Ascending aorta (tissue), 2 donors: ENCODE results near the gene COL20A1. TPM values are rescaled to one million over a fixed set of nuclear protein-coding genes. Genes with fewer than 3 reads are reported as not detected.

Experiments
- DNase-seq, 2 donors: peaks; one replicate each; pipeline ENCODE4 v3.0.0-alpha.2; 2019; ENCODE audit warnings: low spot score in 2 of 2
- H3K27ac ChIP-seq, 2 donors: fragments of 200-600 bp; sonication (generic); one replicate each; pipeline ENCODE4 v1.5.1; 2016 to 2017; ENCODE audit warnings: mild to moderate bottlenecking in 1 of 2
- H3K27me3 ChIP-seq: fragments of 200-600 bp; sonication (generic); one replicate; pipeline ENCODE4 v1.5.1; 2017
- H3K36me3 ChIP-seq, 2 donors: fragments of 200-600 bp; sonication (generic); one replicate each; pipeline ENCODE4 v1.5.1; 2016
- H3K4me1 ChIP-seq, 2 donors: fragments of 200-600 bp; sonication (generic); one replicate each; pipeline ENCODE4 v1.5.1; 2016 to 2017; ENCODE audit warnings: mild to moderate bottlenecking in 1 of 2
- H3K4me3 ChIP-seq, 2 donors: fragments of 200-600 bp; sonication (generic); one replicate each; pipeline ENCODE4 v1.5.1; 2016 to 2017; ENCODE audit warnings: mild to moderate bottlenecking in 1 of 2
- H3K9me3 ChIP-seq, 2 donors: fragments of 200-600 bp; sonication (generic); one replicate each; pipeline ENCODE4 v1.5.1; 2016
- intact Hi-C: fragments of 100-400 bp; cut with DNase I; formaldehyde crosslinking; loops from one replicate; pipeline ENCODE4 v1.15.1; 2023
- total RNA-seq: library from RNA; depleted of rRNA; stranded (reverse); fragments of >200 nt; gene quantifications from one replicate; pipeline ENCODE4 v1.1.0, GENCODE V29; 2016
- TF ChIP-seq, protein P1 (sequence below), 3 experiments: fragments of 200-600 bp in 2 of 3; fragments of 450-650 bp in 1 of 3; sonication (generic) in 2 of 3; IDR thresholded peaks; one replicate each; pipeline ENCODE4 v1.5.1; 2016 to 2019; ENCODE audit warnings: antibody characterized with exemption in 3 of 3, mild to moderate bottlenecking in 1 of 3, moderate library complexity in 1 of 3

The COL20A1 gene
- total RNA-seq, 1 donor from 2014 or later = not detected

DNA sequence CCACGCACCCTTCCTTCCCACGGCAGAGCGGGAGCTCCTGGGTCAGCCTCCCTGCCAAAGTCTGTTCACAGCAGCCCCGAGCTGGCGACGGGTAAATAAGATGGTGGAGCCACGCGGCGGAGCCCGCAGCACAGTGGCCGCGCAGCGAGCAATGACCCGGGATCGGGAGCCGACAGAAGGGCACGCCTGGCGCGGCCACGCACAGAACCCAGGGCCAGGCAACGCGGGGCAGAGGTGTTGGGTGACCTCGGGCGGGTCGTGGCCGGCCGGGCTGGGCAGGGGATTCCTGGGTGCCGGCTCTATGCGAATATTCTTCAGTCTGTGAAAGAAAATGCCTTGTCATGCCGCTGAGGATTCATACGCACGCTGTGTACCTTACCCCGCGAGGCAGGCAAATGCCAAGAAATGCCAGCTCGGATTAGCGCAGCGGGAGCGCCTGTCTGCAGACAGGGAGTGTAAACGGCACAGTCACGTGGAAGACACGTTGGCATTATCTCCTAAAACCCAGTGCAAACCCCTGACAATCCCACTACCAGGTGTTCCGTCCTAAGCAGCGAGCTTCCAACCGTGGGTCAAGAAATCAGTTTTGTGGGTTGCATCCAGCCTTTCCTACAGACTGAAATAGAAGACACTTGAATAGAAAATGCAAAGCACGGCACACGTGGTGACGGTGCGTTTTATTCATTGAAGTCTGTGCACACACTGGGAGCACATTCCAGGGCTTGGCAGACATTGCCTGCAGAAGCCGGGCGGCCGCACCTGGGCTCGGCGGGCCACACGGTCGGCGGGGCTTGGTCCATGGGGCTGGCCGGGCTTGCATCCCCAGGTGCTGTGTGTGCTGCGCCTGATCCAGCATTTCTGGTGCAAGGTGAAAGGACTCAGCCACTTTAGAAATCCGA lies 49.8 kb downstream of the COL20A1 start:
- no peaks in the 10 kb centered on the region for H3K27me3 ChIP-seq
- intact Hi-C loops = no loop called here
- H3K36me3 ChIP-seq = no peaks in the 10 kb centered on the region
- TF ChIP-seq, protein P1, sequence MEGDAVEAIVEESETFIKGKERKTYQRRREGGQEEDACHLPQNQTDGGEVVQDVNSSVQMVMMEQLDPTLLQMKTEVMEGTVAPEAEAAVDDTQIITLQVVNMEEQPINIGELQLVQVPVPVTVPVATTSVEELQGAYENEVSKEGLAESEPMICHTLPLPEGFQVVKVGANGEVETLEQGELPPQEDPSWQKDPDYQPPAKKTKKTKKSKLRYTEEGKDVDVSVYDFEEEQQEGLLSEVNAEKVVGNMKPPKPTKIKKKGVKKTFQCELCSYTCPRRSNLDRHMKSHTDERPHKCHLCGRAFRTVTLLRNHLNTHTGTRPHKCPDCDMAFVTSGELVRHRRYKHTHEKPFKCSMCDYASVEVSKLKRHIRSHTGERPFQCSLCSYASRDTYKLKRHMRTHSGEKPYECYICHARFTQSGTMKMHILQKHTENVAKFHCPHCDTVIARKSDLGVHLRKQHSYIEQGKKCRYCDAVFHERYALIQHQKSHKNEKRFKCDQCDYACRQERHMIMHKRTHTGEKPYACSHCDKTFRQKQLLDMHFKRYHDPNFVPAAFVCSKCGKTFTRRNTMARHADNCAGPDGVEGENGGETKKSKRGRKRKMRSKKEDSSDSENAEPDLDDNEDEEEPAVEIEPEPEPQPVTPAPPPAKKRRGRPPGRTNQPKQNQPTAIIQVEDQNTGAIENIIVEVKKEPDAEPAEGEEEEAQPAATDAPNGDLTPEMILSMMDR (IDR thresholded peaks at IDR 0.05) = no peak
- DNase-seq = no peak
- H3K27ac ChIP-seq = no peak overlapping the region
- H3K9me3 ChIP-seq = no peaks in the 10 kb centered on the region
- no peaks in the 10 kb centered on the region for H3K4me1 ChIP-seq
- no peak overlapping the region for H3K4me3 ChIP-seq

- intact Hi-C loops = no loop called here
- DNase-seq = no peak
- TF ChIP-seq, protein P1 (IDR thresholded peaks at IDR 0.05) = no peak
- Histone ChIP-seq H3K9me3 (no peaks in the 10 kb centered on the region), H3K4me1 (no peaks in the 10 kb centered on the region), H3K36me3 (no peaks in the 10 kb centered on the region), H3K4me3 (no peak overlapping the region), H3K27me3 (no peaks in the 10 kb centered on the region), H3K27ac (no peak overlapping the region)
Measured at GRCh38 chr20:63343460-63344445, 50.8 kb downstream of the COL20A1 start.

- TF ChIP-seq, protein P1 (IDR thresholded peaks at IDR 0.05) = no peak
- Histone ChIP-seq H3K4me1 (no peaks in the 10 kb centered on the region), H3K36me3 (no peaks in the 10 kb centered on the region), H3K27me3 (no peaks in the 10 kb centered on the region), H3K9me3 (no peaks in the 10 kb centered on the region), H3K27ac (no peak overlapping the region), H3K4me3 (no peak overlapping the region)
- no peak for DNase-seq
- intact Hi-C loops = no loop called here
Measured at GRCh38 chr20:63344616-63345327, 51.8 kb downstream of the COL20A1 start.

- TF ChIP-seq, protein P1 (IDR thresholded peaks at IDR 0.05) = no peak
- intact Hi-C loops = no loop called here
- no peak for DNase-seq
- Histone ChIP-seq H3K27ac (no peak overlapping the region), H3K4me3 (no peak overlapping the region), H3K36me3 (no peaks in the 10 kb centered on the region), H3K4me1 (no peaks in the 10 kb centered on the region), H3K27me3 (no peaks in the 10 kb centered on the region), H3K9me3 (no peaks in the 10 kb centered on the region)
Measured at GRCh38 chr20:63345328-63346100, 52.5 kb downstream of the COL20A1 start.
